GM18873 (cell line): ENCODE results near the gene SBK3.

Source experiments
- ATAC-seq: cut with Tn5 transposase; IDR thresholded peaks from one replicate; pipeline ENCODE4 v1.9.1; 2021; ENCODE audit warnings: mild to moderate bottlenecking, moderate library complexity, moderate number of reproducible peaks; ENCODE audit not compliant: unreplicated experiment, low FRiP score

The SBK3 gene

GRCh38 chr19:55493052-55493644 is 52.2 kb downstream of the SBK3 start:
- no peak for ATAC-seq

DNA sequence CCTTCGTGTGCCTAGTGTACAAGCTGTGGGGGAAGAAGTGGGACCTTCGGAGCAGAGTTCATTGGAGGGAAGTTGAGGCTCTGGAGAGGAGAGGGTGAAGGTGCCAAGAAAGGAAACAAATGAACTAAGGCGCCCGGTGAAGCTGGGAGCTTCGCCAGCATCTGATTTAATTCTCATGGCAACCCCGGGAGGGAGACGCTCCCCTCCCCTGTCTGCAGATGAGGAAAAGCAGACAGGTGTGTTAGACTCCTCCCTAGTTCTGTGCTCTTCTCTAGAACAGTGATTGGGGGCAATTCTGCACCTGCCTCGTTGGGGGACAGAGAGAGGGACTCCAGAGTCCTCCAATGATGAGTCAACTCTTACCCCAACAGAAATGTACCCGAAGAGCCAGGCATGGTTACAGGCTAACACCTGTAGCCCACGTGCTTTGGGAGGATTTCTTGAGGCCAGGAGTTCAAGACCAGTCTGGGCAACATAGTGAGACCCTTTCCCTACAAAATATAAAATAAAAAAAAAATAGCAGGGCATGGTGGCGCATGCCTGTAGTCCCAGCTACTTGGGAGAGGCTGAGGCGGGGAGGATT is 52.9 kb downstream of the SBK3 start:
- no peak for ATAC-seq

- no peak for ATAC-seq
These were observed 53.6 kb downstream of the SBK3 start for GRCh38 chr19:55491546-55492360.
